Measurements from ENCODE around the gene FZD8.

FZD8 gene

DNA sequence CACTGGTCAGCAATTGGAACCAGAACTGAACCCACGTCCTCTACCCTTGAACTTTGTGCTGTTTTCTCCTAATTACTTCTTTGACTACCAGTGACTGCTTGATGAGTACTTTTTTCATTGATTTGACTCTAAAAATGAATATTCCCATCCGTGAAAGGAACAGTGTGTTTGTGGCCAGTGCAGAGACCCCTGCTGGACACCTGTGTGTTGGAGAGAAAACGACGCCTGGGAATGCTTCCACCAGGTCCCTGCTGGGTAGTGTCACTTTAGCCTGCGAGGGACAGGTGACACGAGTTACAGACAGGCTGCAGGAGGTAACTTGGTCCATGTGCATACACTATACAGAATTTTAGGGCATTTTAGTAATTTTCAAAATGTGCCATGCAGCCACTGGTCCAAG is 43.7 kb downstream of the FZD8 start:
- DNase-seq (ENCODE audit: low read depth in 1 of 2, low spot score in 1 of 2): no peak

DNA sequence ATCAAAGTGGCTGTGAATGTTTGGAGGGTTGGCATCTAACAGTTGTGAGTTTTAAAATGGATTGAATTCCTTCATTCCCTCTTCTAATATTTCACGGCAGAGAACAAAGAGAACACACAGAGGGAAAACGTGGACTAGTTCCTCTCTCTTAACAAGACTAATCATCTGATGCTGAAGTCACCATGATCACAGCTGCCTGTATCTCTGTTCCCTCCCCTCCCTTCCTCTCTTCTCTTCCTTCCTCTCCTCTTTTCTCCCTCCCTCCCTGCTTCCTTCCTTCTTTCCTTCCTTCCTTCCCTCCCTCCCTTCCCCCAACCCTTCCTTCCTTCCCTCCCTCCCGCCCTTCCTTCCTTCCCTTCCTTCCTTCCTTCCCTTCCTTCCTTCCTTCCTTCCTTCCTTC is 47.0 kb downstream of the FZD8 start:
- no peak overlapping the region for H3K27ac ChIP-seq (replicated peaks)
- no peak for DNase-seq (ENCODE audit: low read depth in 1 of 2, low spot score in 1 of 2)
- H3K27me3 ChIP-seq (ENCODE audit: insufficient read depth, poor library complexity, severe bottlenecking): no peaks in the 10 kb centered on the region
- TF ChIP-seq, protein P1, sequence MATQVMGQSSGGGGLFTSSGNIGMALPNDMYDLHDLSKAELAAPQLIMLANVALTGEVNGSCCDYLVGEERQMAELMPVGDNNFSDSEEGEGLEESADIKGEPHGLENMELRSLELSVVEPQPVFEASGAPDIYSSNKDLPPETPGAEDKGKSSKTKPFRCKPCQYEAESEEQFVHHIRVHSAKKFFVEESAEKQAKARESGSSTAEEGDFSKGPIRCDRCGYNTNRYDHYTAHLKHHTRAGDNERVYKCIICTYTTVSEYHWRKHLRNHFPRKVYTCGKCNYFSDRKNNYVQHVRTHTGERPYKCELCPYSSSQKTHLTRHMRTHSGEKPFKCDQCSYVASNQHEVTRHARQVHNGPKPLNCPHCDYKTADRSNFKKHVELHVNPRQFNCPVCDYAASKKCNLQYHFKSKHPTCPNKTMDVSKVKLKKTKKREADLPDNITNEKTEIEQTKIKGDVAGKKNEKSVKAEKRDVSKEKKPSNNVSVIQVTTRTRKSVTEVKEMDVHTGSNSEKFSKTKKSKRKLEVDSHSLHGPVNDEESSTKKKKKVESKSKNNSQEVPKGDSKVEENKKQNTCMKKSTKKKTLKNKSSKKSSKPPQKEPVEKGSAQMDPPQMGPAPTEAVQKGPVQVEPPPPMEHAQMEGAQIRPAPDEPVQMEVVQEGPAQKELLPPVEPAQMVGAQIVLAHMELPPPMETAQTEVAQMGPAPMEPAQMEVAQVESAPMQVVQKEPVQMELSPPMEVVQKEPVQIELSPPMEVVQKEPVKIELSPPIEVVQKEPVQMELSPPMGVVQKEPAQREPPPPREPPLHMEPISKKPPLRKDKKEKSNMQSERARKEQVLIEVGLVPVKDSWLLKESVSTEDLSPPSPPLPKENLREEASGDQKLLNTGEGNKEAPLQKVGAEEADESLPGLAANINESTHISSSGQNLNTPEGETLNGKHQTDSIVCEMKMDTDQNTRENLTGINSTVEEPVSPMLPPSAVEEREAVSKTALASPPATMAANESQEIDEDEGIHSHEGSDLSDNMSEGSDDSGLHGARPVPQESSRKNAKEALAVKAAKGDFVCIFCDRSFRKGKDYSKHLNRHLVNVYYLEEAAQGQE (IDR thresholded peaks at IDR 0.05; ENCODE audit: insufficient replicate concordance, low read depth): no peak
- TF ChIP-seq POLR2AphosphoS5 (IDR thresholded peaks at IDR 0.05; ENCODE audit: low read depth) (no peak), GABPA (IDR thresholded peaks at IDR 0.05; ENCODE audit: low read depth) (no peak), SPI1 (IDR thresholded peaks at IDR 0.05; ENCODE audit: borderline replicate concordance, low read depth) (no peak)
- TF ChIP-seq, protein P2, sequence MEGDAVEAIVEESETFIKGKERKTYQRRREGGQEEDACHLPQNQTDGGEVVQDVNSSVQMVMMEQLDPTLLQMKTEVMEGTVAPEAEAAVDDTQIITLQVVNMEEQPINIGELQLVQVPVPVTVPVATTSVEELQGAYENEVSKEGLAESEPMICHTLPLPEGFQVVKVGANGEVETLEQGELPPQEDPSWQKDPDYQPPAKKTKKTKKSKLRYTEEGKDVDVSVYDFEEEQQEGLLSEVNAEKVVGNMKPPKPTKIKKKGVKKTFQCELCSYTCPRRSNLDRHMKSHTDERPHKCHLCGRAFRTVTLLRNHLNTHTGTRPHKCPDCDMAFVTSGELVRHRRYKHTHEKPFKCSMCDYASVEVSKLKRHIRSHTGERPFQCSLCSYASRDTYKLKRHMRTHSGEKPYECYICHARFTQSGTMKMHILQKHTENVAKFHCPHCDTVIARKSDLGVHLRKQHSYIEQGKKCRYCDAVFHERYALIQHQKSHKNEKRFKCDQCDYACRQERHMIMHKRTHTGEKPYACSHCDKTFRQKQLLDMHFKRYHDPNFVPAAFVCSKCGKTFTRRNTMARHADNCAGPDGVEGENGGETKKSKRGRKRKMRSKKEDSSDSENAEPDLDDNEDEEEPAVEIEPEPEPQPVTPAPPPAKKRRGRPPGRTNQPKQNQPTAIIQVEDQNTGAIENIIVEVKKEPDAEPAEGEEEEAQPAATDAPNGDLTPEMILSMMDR (IDR thresholded peaks at IDR 0.05; ENCODE audit: insufficient read depth, low read length): no peak
- no peak overlapping the region for H3K4me3 ChIP-seq (replicated peaks; ENCODE audit: insufficient read depth, low read length)

More for the DNA sequence above, 43.7 kb downstream of the FZD8 start:
- TF ChIP-seq POLR2AphosphoS5 (IDR thresholded peaks at IDR 0.05; ENCODE audit: low read depth) (no peak), SPI1 (IDR thresholded peaks at IDR 0.05; ENCODE audit: borderline replicate concordance, low read depth) (no peak), GABPA (IDR thresholded peaks at IDR 0.05; ENCODE audit: low read depth) (no peak)
- TF ChIP-seq, protein P1 (IDR thresholded peaks at IDR 0.05; ENCODE audit: insufficient replicate concordance, low read depth): no peak
- TF ChIP-seq, protein P2 (IDR thresholded peaks at IDR 0.05; ENCODE audit: insufficient read depth, low read length): no peak
- Histone ChIP-seq H3K27ac (replicated peaks) (no peak overlapping the region), H3K4me3 (replicated peaks; ENCODE audit: insufficient read depth, low read length) (no peak overlapping the region), H3K27me3 (ENCODE audit: insufficient read depth, poor library complexity, severe bottlenecking) (no peaks in the 10 kb centered on the region)

DNA sequence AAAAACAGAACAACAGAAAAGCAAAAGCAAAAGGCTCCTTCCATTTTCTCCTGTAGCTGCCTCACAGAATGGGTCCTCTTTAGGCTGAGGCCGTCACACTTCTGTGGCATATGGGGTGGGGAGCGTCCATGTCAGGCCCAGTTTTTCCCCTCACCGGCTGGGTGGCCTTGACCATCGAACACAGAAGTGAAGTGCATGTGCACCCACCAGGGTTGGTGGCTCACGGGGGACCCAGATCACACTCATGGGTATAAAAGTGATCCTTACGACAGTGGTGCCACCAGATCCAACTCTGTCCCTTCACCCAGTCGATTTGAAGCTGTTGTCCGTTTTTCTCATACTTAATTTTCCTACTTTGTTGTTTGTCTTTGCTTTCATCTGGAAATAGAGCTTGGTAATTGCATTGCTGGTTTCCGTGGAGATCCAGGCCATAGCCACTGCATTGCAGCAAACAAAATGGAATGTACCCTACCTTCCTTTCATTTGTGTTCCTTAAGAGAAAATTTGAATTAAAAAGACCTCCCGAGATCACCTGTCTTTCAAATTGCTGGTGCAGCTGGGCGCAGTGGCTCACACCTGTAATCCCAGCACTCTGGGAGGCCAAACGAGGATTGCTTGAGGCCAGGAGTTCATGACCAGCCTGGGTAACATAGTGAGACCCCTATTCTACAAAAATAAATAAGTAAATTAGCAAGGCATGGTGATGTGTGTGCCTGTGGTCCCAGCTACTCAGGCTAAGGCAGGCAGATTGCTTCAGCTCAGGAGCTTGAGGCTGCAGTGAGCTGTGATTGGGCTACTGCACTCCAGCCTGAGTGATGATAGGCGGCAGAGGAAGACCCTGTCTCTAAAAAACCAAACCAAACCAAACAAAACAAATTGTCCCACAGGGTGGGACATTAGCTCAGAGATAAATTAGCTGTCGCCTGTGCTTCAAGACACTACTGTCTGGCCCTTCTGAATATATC is 47.7 kb downstream of the FZD8 start:
- Histone ChIP-seq H3K27me3 (ENCODE audit: insufficient read depth, poor library complexity, severe bottlenecking) (no peaks in the 10 kb centered on the region), H3K27ac (replicated peaks) (no peak overlapping the region), H3K4me3 (replicated peaks; ENCODE audit: insufficient read depth, low read length) (no peak overlapping the region)
- DNase-seq (ENCODE audit: low read depth in 1 of 2, low spot score in 1 of 2): no peak
- TF ChIP-seq POLR2AphosphoS5 (IDR thresholded peaks at IDR 0.05; ENCODE audit: low read depth) (no peak), GABPA (IDR thresholded peaks at IDR 0.05; ENCODE audit: low read depth) (no peak), SPI1 (IDR thresholded peaks at IDR 0.05; ENCODE audit: borderline replicate concordance, low read depth) (no peak)
- TF ChIP-seq, protein P1 (IDR thresholded peaks at IDR 0.05; ENCODE audit: insufficient replicate concordance, low read depth): no peak
- TF ChIP-seq, protein P2 (IDR thresholded peaks at IDR 0.05; ENCODE audit: insufficient read depth, low read length): no peak
